ENCODE results near the gene SUMF2. TPM values are rescaled to one million over a fixed set of nuclear protein-coding genes. Genes with fewer than 3 reads are reported as not detected.

SUMF2 gene
- total RNA-seq, 3 donors from 2014 or later (not counting 1 experiment from before 2014, with no cell fraction given) = 130 to 147 (median 136) TPM

DNA sequence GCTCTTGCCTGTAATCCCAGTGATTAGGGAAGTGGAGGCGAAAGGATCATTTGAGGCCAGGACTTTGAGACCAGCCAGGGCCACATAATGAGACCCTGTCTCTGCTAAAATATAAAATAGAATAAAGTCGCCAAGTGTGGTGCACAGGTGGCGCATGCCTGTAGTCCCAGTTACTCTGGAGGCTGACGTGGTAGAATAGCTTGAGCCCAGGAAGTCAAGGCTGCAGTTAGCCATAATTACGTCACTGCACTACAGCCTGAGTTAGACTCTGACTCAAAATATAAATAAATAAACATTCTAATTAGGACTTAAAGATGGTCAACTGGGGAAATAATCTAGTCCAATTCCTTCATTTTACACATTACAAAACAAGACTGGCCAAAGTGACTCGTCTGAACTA lies 41.4 kb downstream of the SUMF2 start:
- WGBS (ENCODE audit: insufficient coverage) = 33% methylated on average over 5 of the region's 6 CpGs
- peak overlapping the region; percentile 67 for H3K4me3 ChIP-seq (ENCODE audit: low read length)
- H3K36me3 ChIP-seq (ENCODE audit: control insufficient read depth, insufficient read depth, low read length) = peaks cover 33% of the 10 kb centered on the region
- ATAC-seq (peak in 1 of 3 donors; percentile 14), DNase-seq (peak in 1 of 2 donors; percentile 71)
- H3K27me3 ChIP-seq (ENCODE audit: control insufficient read depth, insufficient read depth, low read length) = no peaks in the 10 kb centered on the region
- intact Hi-C loops (cut with micrococcal nuclease) = loop anchor here (5.0 kb wide), 2 partner anchors 53 to 1348 kb away; partner anchors contain the start of genes CCT6A, PSPH and SEC61G
- TF ChIP-seq CTCF (IDR thresholded peaks at IDR 0.05) = no peak
- H3K4me1 Mint-ChIP-seq = peaks cover 24 to 39% of the 10 kb centered on the region in 2 donors
- H3K4me3 Mint-ChIP-seq = peak overlapping the region; percentile 97
- H3K4me1 ChIP-seq (ENCODE audit: control insufficient read depth, insufficient read depth, low read length) = peaks cover 18% of the 10 kb centered on the region
- no peaks in the 10 kb centered on the region for H3K9me3 Mint-ChIP-seq
- H3K9me3 ChIP-seq (ENCODE audit: control insufficient read depth, insufficient read depth, low read length) = no peaks in the 10 kb centered on the region
- H3K27ac Mint-ChIP-seq = peak overlapping the region; percentile 98 to 100
- peak overlapping the region; percentile 89 for H3K27ac ChIP-seq (ENCODE audit: low read length)
- H3K27me3 Mint-ChIP-seq (ENCODE audit: low read depth in 2 of 2) = no peaks in the 10 kb centered on the region
- peaks cover 6% of the 10 kb centered on the region for H3K36me3 Mint-ChIP-seq

- H3K27me3 Mint-ChIP-seq (ENCODE audit: low read depth in 2 of 2) = no peaks in the 10 kb centered on the region
- H3K4me1 Mint-ChIP-seq = peaks cover 24 to 30% of the 10 kb centered on the region in 2 donors
- intact Hi-C loops (cut with micrococcal nuclease) = loop anchor here (1.0 to 5.0 kb wide), 3 partner anchors 54 to 1349 kb away; partner anchors contain the start of genes CCT6A, MRPS17, PSPH and SEC61G
- H3K4me3 ChIP-seq (ENCODE audit: low read length) = peak within 1 kb of the TSS; percentile 67
- peaks cover 25% of the 10 kb centered on the region for H3K36me3 ChIP-seq (ENCODE audit: control insufficient read depth, insufficient read depth, low read length)
- H3K4me3 Mint-ChIP-seq = peak within 1 kb of the TSS; percentile 97
- peak; percentile 96 to 100 (median 98) for ATAC-seq
- H3K36me3 Mint-ChIP-seq = peaks cover 6% of the 10 kb centered on the region
- no peaks in the 10 kb centered on the region for H3K9me3 Mint-ChIP-seq
- WGBS (ENCODE audit: insufficient coverage) = 5% methylated on average over 57 of the region's 57 CpGs
- peak within 1 kb of the TSS; percentile 98 to 100 for H3K27ac Mint-ChIP-seq
- H3K9me3 ChIP-seq (ENCODE audit: control insufficient read depth, insufficient read depth, low read length) = no peaks in the 10 kb centered on the region
- TF ChIP-seq CTCF (IDR thresholded peaks at IDR 0.05) = no peak
- no peaks in the 10 kb centered on the region for H3K27me3 ChIP-seq (ENCODE audit: control insufficient read depth, insufficient read depth, low read length)
- DNase-seq = peak; percentile 88 to 99
- peak within 1 kb of the TSS; percentile 89 for H3K27ac ChIP-seq (ENCODE audit: low read length)
- peaks cover 18% of the 10 kb centered on the region for H3K4me1 ChIP-seq (ENCODE audit: control insufficient read depth, insufficient read depth, low read length)
These were observed 42.3 kb downstream of the SUMF2 start, which contains the start of gene CHCHD2 for GRCh38 chr7:56106108-56107073. Gene CHCHD2 (minus strand): TSS chr7:56106476. CDS start chr7:56106413, 63 bp downstream.

GRCh38 chr7:56107954-56108258 lies 43.8 kb downstream of the SUMF2 start:
- no peak overlapping the region for H3K4me3 ChIP-seq (ENCODE audit: low read length)
- H3K36me3 Mint-ChIP-seq = peaks cover 6% of the 10 kb centered on the region
- DNase-seq (no peak), ATAC-seq (no peak)
- no peak for TF ChIP-seq CTCF (IDR thresholded peaks at IDR 0.05)
- H3K4me1 ChIP-seq (ENCODE audit: control insufficient read depth, insufficient read depth, low read length) = peaks cover 18% of the 10 kb centered on the region
- no peak overlapping the region for H3K27ac Mint-ChIP-seq
- no peak overlapping the region for H3K27ac ChIP-seq (ENCODE audit: low read length)
- no peaks in the 10 kb centered on the region for H3K9me3 ChIP-seq (ENCODE audit: control insufficient read depth, insufficient read depth, low read length)
- intact Hi-C loops (cut with micrococcal nuclease) = loop anchor here (5.0 kb wide), 2 partner anchors 56 to 1351 kb away; partner anchors contain the start of genes CCT6A, PSPH and SEC61G
- H3K27me3 ChIP-seq (ENCODE audit: control insufficient read depth, insufficient read depth, low read length) = no peaks in the 10 kb centered on the region
- H3K36me3 ChIP-seq (ENCODE audit: control insufficient read depth, insufficient read depth, low read length) = peaks cover 10% of the 10 kb centered on the region
- H3K4me3 Mint-ChIP-seq = peak overlapping the region; percentile 41
- no peaks in the 10 kb centered on the region for H3K9me3 Mint-ChIP-seq
- no peaks in the 10 kb centered on the region for H3K27me3 Mint-ChIP-seq (ENCODE audit: low read depth in 2 of 2)
- H3K4me1 Mint-ChIP-seq = peaks cover 24 to 30% of the 10 kb centered on the region in 2 donors
- WGBS (ENCODE audit: insufficient coverage) = no CpG with 5 or more reads among the region's 1 CpG
